HG02981 (cell line): ENCODE results near the gene FUT8.

Experiments
- ATAC-seq: cut with Tn5 transposase; IDR thresholded peaks from one replicate; pipeline ENCODE4 v1.9.1; 2021; ENCODE audit warnings: mild to moderate bottlenecking, moderate library complexity; ENCODE audit not compliant: unreplicated experiment

FUT8 gene

DNA sequence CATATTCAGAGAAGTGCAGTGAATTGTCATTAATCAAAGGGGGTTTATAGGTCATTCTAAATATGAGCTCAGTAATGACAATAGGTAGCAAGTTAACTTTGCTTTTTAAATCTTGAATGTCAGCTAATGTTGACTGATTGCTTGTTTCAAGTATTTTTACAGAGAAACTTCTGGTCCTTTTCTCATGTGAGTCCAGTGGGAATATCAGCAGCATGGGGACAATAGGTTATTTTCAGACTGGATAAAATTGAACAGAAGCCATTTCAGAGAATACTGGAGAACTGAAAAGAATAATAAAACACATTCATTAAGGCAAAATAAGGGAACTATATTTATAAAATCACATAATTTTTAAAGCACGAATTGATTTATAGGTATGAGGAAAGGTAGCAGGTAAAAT, 78.7 kb downstream of the FUT8 start:
- ATAC-seq, result no peak

GRCh38 chr14:65492266-65492665, 79.7 kb downstream of the FUT8 start:
- no peak for ATAC-seq

- ATAC-seq, result no peak
Measured at GRCh38 chr14:65495196-65495595, 82.7 kb downstream of the FUT8 start.

- ATAC-seq, result no peak
Measured at GRCh38 chr14:65496178-65496993, 83.9 kb downstream of the FUT8 start.

DNA sequence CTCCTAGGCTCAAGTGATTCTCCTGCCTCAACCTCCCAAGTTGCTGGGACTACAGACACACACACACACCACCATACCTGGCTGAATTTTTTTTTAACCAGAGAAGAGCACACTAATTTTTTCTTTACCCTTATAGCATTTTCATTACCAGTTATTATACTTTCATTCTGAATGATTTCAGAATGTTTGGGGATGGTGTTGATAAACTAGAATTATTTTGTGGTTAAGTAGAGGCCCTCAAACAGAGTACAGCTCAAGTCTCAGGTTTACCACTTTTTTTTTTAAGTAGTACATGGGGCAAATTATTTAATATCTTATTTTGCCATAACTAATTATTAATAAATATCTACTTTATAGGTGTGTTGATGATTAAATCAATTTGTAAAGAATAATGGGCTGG, 86.6 kb downstream of the FUT8 start:
- ATAC-seq, result no peak

- ATAC-seq, result no peak
Measured at GRCh38 chr14:65500075-65500474, 87.5 kb downstream of the FUT8 start.

DNA sequence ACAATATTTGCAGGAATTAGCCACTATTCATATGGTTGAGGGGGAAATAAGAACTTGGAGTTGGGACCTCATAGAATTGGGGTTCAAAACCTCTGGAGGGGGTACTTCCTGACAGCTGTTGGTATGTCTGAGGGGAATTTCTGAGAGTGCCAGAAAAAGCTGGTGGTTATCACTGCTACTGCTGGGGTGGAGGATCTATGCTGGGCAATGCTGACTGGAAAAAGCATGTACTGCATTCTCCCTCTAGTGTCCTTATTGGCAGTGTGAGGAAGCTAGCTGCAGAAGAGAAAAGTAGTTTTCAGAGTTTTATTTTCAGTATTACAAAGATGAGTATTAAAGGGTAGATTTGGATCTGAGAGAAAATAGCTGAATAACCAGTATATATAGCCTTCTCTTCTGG, 88.8 kb downstream of the FUT8 start:
- ATAC-seq, result no peak

DNA sequence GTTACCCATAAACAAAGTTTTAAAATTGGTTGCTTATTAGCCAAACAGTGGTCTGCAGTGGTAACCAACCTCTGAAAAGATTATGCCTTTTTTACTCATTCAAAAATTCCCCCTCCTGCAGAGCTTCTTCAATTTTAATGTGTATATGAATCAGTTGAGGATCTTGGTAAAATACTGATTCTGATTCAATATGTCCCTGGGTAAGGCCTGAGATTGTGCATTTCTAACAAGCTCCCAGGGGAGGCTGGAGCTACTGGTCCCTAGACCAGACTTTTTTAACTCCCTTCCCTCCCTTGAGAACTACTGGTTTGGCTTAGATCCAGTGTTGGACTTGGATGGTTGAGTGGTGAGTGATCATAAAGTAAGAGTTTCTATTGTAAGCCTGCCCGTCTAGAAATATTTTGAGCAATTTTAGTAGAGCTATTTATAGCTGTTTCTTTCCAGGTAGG, 90.2 kb downstream of the FUT8 start:
- peak; percentile 42 for ATAC-seq

DNA sequence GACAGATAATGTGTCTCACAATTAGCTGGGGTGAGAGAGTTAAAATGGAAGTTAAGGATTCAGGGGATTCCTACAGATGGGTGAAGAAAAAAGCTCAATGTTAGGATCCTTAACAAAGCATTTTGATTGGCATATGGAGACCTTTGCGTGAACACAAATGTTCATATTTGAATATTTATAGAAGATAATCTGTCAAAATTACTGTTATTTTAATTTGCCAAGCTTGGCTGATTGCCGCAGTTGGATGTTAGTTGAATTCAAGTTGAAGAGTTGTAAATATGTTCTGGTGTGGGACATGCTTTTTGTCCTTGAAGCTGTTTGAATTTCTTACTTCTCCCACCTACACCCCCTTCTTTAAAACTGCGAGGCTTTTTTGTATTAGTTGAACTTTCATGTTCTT, 91.2 kb downstream of the FUT8 start:
- ATAC-seq, result no peak

DNA sequence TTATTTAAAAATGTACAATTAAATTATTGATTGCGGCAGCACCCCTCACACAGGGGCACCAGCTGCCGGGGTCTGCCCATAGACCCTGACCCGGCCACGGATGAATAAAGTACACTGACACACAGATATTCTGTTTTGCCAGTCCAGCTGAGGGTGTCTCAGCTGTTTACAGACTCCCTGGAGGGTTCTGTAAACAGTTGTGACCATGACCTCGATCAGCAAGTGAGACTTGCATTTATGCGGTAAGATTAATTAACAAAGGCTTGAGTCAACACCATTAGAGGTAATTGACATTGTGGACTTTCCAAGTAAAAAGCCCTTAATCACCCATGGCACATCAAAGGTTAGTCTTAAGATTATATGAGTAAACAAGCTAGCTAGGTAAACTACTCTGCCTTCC, 94.3 kb downstream of the FUT8 start:
- no peak for ATAC-seq

GRCh38 chr14:65509842-65510241, 97.3 kb downstream of the FUT8 start:
- no peak for ATAC-seq

- ATAC-seq, result no peak
Measured at GRCh38 chr14:65513671-65514070, 101.1 kb downstream of the FUT8 start.

- no peak for ATAC-seq
Measured at GRCh38 chr14:65517635-65518542, 105.4 kb downstream of the FUT8 start.

DNA sequence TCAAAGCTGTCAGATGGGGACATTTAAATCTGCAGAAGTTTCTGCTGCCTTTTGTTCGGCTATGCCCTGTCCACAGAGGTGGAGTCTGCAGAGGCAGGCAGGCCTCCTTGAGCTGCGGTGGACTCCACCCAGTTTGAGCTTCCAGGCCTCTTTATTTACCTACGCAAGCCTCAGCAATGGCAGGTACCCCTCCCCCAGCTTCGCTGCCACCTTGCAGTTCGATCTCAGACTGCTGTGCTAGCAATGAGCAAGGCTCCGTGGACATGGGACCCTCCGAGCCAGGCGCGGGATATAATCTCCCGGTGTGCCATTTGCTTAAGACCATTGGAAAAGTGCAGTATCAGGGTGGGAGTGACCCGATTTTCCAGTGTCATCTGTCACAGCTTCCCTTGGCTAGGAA, 115.5 kb downstream of the FUT8 start:
- ATAC-seq, result no peak

- no peak for ATAC-seq
Measured at GRCh38 chr14:65531148-65531547, 118.6 kb downstream of the FUT8 start.

DNA sequence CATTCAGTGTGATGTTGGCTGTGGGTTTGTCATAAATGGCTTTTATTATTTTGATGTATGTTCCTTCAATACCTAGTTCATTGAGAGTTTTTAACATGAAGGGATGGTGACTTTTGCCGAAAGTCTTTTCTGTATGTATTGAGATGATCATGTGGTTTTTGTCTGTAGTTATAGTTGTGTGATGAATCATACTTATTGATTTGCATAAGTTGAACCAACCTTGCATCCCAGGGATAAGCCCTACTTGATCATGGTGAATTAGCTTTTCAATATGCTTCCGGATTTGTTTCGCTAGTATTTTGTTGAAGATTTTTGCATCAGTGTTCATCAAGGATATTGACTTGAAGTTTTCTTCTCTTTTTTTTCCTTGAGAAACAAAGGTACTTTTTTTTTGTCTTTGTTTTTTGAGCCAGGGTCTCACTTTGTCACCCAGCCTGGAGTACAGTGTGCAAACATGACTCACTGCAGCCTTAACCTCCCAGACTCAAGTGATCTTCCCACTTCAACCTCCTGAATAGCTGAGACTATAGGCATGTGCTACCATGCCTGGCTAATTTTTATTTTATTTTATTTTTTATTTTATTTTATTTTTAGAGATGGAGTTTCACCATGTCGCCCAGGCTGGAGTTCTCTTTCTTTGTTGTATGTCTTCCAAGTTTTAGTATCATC, 121.3 kb downstream of the FUT8 start:
- ATAC-seq, result no peak

DNA sequence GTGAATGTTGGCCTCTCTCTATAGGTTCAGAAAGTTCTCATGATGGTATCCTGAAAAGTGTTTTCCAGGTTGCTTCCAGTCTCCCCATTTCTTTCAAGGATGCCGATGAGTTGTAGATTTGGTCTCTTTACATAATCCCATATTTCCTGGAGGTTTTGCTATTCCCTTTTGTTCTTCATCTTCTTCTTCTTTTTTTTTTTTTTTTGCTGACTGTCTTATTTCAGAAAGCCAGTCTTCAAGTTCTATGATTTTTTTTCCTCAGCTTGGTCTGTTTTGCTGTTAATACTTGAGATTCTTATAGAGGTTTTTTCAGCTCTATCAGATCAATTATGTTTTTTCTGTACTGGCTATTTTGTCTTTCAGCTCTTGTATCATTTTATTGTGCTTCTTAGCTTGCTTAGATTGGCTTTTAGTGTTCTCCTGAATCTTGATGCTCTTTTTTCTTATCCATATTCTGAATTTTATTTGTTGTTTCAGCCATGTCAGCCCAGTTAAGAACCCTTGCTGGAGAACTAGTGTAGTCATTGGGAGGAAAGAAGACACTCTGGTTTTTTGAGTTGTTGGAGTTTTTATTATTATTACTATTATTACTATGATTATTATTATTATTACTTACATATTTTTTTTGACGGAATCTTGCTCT, 124.4 kb downstream of the FUT8 start:
- no peak for ATAC-seq

GRCh38 chr14:65548878-65549277, 136.3 kb downstream of the FUT8 start:
- no peak for ATAC-seq

DNA sequence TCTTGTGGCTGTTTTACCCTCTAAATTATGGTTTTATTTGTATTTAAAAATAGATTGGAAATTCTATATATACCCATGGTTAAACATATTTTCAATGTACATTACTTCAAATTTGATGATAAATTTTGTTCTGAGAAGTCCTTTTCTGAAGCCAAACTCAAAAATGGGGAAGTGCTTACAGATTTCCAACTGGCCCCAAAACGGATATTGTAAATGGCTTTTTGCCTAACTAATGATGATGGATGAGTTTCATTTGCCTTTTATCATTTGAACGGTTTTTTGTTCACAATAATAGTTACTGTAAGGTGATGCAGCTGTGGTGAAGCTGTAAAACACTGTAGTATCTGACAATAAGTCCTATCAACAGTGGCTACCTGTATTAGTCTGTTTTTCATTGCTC, 136.9 kb downstream of the FUT8 start:
- ATAC-seq, result no peak

- ATAC-seq, result no peak
Measured at GRCh38 chr14:65550779-65551643, 138.5 kb downstream of the FUT8 start.
